GM18499 (cell line): ENCODE data around the gene HPF1.
"Not testable (repeated sequence)": the region's sequence is repeated elsewhere in the genome, so short reads cannot be mapped to it uniquely, and the experiment has no call there.

Experiments
- ATAC-seq: cut with Tn5 transposase; IDR thresholded peaks from one replicate; pipeline ENCODE4 v1.9.1; 2021; ENCODE audit warnings: moderate number of reproducible peaks; ENCODE audit not compliant: insufficient read depth, unreplicated experiment

The HPF1 gene

GRCh38 chr4:169744601-169745000, 13.1 kb downstream of the HPF1 start:
- no peak for ATAC-seq

DNA sequence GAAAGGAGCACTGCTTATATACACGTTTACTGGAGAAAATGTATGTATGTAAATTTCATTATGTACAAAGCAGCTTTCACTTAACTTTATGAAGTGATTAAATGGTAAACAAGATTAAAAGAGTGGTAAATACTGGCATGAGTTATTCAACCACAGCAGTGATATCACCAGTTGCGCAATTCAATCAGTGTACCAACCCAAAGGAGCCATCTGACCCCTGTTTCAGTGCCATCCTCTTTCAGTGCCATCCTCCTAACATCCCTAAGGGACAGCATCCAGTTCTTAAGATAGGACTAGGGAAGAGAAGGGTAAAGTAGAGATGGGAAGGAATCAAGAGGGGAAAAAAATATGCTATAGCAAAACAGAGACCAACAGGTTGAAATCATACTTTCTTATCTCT, 16.2 kb downstream of the HPF1 start:
- no peak for ATAC-seq

GRCh38 chr4:169738604-169739003, 19.1 kb downstream of the HPF1 start:
- not testable (repeated sequence) for ATAC-seq

GRCh38 chr4:169730564-169730963, 27.2 kb downstream of the HPF1 start:
- ATAC-seq = no peak

DNA sequence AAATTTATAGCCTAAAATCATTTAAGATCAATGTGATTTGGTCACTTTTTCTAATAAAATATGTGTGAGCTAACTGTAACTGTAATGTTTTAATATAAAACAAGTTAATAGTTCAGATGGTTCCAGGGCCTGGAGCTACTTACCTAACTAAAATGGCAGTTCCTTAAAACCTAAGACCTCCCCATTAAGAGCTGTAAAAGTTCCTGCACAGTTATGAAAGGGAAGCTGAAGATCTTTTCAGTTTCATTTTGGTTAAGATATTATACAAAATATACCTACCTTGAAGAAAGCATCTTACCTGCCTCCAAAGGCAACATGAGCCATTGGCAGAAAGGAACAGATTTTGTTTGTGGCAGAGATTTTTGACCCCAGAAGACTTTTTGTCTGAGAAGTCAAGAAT, 30.1 kb downstream of the HPF1 start:
- ATAC-seq = no peak

DNA sequence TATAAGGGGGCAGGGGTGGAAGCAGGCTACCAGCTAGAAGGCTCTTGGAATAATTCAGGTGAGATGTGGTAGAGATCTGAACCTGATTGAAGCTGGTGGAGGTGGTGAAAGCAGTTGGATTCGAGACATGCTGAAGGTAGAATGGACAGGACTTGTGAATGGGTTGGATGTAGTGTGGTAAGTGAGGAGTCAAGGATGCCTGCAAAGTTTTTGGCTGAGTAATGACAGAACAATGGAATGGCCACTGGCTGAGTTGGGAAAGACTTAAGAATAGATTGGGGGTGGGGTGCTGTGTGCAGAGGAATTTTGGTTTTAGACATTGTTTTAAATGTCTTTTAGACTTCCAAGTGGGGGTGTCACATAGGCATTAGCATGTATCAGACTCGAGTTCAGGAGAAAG, 33.5 kb downstream of the HPF1 start:
- ATAC-seq = no peak

GRCh38 chr4:169723207-169723965, 34.4 kb downstream of the HPF1 start:
- no peak for ATAC-seq

DNA sequence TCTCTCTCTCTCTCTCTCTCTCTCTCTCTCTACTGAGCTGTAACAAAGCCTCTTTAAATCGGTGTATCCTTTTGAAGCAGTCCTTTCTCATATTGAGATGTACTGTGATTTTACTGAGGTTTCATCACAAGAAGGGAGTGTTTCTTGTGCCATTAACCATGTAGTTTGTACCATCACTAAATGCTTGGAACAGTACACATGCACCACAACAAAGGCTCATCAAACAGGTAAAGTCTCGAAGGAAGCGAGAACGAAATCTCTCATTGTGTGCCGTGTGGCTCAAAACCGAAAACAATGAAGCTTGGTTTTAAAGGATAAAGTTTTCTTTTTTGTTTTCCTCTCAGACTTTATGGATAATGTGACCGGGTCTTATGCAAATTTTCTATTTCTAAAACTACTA, 37.2 kb downstream of the HPF1 start:
- no peak for ATAC-seq

DNA sequence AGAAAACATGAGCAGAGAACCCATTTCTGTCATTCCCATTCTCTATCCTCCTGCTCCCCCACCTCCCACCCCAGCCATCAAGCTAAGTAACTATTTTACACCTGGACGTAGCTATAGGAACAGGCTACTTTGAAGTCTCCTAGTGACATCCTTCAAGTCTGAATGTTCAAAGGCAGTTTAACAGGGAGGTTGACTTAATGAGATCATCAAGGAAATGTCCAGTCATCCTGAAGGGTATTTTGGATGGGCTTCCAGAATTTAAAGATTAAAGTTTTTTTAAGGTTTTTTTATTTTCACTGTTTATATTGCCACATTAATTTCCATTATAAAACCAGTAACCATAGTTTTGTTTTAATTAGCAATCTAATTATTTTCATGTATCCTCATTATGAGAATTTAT, 41.1 kb downstream of the HPF1 start:
- no peak for ATAC-seq

- ATAC-seq = no peak
Observed at GRCh38 chr4:169715826-169716225, 41.9 kb downstream of the HPF1 start.

DNA sequence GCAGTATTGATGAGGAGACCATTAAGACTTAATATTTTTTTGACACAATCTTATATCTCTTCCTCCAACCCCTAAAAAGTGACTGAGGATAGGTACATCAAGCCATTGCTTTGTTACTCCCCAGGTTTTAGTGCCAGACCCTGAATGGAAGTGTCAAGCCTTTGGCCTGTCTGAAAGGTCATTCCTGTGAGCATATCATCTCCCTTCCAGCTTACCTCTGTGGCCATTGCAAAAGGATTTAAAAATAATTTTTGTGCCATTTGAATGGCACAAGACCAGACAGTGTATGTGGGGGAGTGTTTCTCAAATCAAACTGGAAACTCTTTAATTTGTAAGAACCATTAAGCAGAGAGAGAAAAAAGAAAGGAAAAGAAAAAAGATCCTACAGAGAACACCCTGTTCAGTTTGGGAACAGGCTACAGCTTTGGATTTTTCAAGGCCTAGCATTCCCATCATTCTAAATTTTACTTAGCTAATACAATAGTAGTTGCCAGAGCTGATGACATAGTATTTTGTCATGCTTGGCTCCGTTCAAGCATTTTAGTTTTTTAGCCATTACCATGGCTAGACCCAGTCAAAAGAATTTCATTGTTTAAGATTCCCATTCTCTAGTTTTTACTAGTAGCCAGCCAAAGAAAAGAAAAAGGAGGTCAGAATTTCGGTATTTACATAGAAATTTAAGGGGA, 49.6 kb downstream of the HPF1 start:
- no peak for ATAC-seq

DNA sequence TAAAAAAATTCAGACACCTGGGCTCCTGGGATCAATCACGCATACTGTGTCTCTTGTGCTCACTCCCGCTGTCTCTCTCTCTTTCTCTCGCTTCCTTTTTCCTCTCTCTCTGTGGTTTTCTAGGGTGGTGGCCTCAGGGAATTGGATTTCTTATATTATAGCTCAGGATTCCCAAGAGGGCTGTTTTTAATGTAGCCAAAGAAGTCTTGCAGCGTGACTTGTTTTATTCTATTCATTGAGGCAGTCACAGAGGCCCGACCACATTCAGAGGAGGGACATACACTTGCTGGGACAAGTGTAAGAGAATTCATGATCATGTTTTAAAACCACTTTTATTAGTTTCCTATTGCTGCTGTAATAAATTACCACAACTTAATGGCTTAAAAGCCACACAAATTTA, 59.4 kb downstream of the HPF1 start:
- no peak for ATAC-seq

DNA sequence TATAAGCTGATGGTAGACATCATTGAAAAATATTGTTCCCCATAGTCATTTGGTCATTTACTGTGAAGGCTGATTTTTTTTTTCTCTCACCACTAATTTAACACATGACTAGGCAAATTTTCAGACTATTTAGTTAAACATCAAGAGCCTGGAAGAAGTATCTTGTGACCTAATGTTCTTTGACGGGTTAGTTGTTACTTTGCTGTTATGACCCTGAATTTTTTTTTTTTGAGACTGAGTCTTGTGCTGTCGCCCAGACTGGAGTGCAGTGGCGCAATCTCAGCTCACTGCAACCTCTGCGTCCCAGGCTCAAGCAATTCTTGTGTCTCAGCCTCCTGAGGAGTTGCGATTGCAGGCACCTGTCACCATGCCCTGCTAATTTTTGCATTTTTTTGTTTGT, 67.0 kb downstream of the HPF1 start:
- ATAC-seq = no peak

GRCh38 chr4:169689681-169690080, 68.1 kb downstream of the HPF1 start:
- ATAC-seq = no peak

- no peak for ATAC-seq
Observed at GRCh38 chr4:169682372-169683047, 75.2 kb downstream of the HPF1 start.
